ENCODE measurements around the gene ACOXL.

DNA sequence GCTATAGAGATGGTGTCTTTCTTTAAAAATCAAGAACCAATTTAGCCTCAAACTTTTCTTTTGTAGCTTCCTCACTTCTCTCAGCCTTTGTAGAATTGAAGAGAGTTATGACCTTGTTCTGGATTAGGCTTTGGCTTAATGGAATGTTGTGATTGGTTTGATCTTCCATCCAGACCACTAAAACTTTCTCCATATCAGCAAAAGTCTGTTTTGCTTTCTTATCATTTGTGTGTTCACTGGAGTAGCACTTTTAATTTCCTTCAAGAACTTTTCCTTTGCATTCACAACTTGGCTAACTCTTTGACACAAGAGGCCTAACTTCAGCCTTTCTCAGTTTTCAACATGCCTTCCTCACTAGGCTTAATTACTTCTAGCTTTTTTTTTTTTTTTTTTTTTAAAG is 193.1 kb downstream of the ACOXL start:
- no peak for TF ChIP-seq EZH2phosphoT487 (IDR thresholded peaks at IDR 0.05; ENCODE audit: insufficient read depth, low read depth)
- TF ChIP-seq EZH2 (IDR thresholded peaks at IDR 0.05; ENCODE audit: insufficient read depth, poor library complexity, severe bottlenecking): no peak
